NCI-H524 (cell line): ENCODE results near the gene RPLP1.

ENCODE experiments used
- DNase-seq, 2 experiments: peaks; one replicate each; lab custom pipeline; 2025; lab: John Stamatoyannopoulos, UW

RPLP1 gene

DNA sequence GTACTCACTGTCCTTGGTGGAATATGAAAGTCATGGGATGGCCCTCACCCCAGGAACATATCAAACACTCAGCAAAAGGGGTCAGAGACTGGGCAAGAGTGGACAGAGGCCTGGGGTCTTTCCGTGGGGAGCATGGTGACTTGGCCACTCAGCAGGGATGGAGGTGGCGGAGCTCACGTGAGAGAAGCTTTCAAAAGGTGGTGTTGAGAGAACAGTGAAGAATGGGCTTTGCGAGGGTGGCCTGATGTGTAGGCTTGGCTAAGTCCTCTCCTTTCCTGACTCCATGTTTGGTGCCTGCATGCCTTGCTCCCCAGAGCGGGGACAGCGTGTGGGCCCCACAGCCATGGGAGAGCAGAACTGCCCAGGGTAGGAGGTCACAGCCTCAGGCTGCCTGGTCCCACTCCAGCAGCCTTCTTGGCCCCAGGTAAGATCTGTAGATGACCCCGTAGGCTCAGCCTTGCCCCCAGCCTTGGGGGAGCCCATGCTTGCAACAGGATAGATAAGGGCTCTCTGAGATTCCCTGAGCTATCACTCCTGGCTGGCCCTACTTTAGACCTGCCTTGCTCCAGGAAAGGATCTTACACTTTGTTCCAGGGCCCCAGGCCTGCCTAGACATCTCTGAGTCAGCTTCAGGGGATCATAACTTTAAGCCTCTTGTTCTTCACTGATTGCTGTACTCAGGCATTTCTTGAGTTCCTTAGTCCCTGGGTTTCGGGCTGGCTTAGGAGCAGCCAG, 17.0 kb downstream of the RPLP1 start:
- DNase-seq: no peak

- DNase-seq: peak in 1 of 2 experiments; percentile 45
Measured at GRCh38 chr15:69472046-69472445, 19.4 kb downstream of the RPLP1 start.

- peak in 1 of 2 experiments; percentile 55 for DNase-seq
Measured at GRCh38 chr15:69472562-69472961, 19.9 kb downstream of the RPLP1 start.

GRCh38 chr15:69474291-69474690, 21.7 kb downstream of the RPLP1 start:
- no peak for DNase-seq

GRCh38 chr15:69474846-69475455, 22.3 kb downstream of the RPLP1 start:
- no peak for DNase-seq

DNA sequence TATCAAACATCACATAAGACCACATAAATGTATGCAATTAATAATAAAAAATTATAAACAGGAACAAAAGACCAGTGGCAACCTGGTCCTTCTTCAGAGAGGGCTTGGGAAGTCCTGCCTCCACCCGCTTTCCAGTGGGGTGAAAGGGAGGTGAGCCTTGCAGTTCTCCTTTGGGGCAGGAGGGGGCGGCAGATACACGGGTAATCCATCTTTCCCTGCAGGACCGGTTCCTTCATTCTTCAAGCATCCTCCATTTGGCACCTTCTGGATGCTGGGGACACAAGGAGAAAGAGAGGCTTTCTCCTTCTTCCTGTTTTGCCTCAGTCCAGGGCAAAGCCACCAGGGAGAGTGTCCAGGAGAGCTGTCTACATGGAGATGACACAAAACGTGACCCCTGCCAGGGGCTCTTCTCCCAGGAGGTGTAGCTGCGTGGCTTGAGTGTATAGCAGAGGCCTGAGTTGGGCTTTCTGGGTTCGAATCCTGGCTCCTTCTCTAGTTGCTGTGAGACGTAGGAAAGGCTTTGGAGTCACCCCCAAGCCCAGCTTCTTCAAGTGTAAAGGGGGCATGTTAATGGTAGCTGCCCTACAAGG, 23.2 kb downstream of the RPLP1 start:
- peak; percentile 68 to 79 for DNase-seq

- DNase-seq: no peak
Measured at GRCh38 chr15:69476704-69477473, 24.3 kb downstream of the RPLP1 start.

- peak; percentile 86 to 95 for DNase-seq
Measured at GRCh38 chr15:69478259-69478781, 25.7 kb downstream of the RPLP1 start.

GRCh38 chr15:69479081-69479480, 26.5 kb downstream of the RPLP1 start:
- DNase-seq: no peak

GRCh38 chr15:69479971-69480370, 27.4 kb downstream of the RPLP1 start:
- no peak for DNase-seq

DNA sequence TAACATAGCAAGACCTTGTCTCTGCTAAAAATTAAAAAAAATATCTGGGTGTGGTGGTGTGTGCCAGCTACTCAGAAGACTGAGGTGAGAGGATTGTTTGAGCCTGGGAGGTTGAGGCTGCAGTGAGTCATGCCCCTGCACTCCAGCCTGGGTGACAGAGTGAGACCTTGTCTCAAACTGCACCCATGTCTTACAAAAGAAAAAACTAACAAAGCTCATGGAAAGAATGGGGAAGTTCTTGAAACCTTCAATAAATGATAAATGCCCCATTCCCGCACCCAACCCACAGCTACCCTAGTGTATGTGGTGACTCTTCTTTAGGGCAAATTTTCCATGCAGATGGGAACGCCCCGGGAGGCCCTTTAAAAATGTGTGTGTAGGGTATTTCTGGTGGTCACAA, 28.3 kb downstream of the RPLP1 start:
- no peak for DNase-seq

DNA sequence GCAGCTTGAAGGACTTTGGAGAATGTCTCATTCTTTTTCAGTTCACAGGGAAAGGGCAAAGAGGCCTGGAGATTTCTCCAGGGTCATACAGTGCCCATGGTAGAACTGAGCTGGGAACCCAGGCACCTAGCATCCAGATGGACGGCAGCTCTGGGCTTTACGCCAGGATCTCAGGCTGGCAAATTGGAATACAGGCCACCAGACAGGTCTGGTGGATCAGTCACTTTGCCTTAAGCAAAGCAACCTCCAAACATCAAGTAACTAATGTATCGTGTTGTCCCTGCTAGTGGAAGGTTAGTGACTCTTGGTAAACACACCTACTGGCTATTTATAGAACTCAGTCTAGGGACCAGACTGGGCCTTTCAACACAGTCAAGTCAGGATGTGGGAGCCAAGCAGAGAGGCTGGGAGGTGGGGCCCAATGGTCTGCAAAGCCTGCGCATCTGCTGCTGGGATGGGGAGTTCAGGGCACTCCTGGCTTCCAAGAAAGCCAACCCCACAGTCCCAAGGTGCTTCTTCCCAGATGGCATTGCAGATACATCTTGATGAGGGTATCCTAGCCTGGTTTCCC, 30.2 kb downstream of the RPLP1 start:
- DNase-seq: no peak

DNA sequence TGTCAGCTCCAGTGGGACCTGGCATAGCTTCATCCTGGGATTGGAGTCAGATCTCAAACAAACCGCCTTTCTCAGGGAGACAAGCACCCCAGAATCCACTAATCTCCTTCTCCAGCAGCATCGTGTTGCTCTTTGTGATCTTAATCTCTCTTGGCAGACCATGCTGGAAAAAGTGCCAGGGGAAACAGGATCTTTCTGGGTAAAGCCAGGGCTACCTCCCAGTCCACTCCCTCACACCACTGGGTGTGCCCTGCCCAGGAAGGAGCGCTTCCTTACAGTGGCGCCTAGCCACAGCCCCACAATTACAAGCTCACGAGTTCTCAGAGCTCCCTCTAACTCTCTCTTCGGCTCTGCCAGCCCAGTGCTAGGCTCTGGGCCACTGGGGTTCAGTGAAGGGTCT, 32.2 kb downstream of the RPLP1 start:
- DNase-seq: no peak

DNA sequence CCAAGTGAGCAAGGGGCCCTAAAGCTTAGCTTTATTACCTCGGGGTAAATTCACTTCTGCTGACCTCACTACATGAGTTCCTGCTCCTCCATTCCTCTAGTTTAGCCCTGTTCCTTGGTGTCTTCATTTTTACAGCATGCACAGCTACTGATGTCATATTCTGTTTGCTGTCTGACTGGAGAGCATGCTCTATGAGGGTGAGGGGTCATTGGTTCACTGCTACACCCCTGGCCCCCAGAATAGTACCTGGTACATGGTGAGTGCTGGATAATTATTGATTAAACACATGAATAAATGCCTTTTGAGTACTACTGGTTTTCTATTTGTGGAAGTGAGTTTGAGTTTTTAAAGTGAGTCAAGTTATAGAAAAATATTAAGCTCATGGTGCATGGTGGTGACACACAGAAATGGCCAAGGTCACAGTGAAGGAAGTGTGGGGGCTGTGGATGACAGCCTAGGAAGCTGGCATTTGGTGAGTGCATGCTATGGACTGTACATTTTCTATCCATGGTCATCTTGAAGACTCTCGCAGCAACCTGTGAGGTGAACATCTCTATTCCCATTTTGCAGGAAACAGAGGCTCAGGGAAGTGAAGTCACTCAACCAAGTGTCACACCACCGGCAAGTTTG, 34.0 kb downstream of the RPLP1 start:
- no peak for DNase-seq

- no peak for DNase-seq
Measured at GRCh38 chr15:69489073-69489571, 36.5 kb downstream of the RPLP1 start.

GRCh38 chr15:69490356-69491037, 37.9 kb downstream of the RPLP1 start:
- no peak for DNase-seq

- DNase-seq: no peak
Measured at GRCh38 chr15:69491038-69491505, 38.5 kb downstream of the RPLP1 start.

DNA sequence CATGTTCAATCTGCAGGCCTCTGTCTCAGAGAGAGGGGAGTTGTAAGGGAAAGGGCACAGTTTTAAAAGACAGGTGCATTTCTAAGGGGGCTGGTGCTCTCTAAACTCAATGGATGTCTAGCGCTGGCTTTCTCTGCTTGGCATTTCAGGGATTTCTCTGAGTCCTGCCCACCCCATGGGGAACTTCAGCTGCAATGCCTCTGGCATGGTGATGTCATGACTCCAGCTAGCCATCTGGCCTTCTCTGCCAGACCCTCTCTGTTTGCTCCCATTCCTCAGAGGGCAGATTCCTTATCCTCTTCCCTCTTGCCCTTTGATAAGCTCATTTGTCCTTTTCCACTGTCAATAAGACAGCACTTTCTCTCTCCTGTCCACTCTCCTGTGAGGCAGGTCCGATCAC, 40.8 kb downstream of the RPLP1 start:
- DNase-seq: no peak

- no peak for DNase-seq
Measured at GRCh38 chr15:69496001-69496400, 43.4 kb downstream of the RPLP1 start.

GRCh38 chr15:69497076-69497475, 44.5 kb downstream of the RPLP1 start:
- no peak for DNase-seq

- DNase-seq: no peak
Measured at GRCh38 chr15:69497667-69498066, 45.0 kb downstream of the RPLP1 start.
